Measurements from ENCODE around the gene GBF1. TPM values are rescaled to one million over a fixed set of nuclear protein-coding genes. Genes with fewer than 3 reads are reported as not detected.

Gene GBF1
- total RNA-seq, 1 donor: 38.0 TPM

GRCh38 chr10:102347236-102347828, 102.0 kb downstream of the GBF1 start:
- no peaks in the 10 kb centered on the region for H3K9me3 ChIP-seq (ENCODE audit: low read depth, low read length)

GRCh38 chr10:102352066-102352715, 106.9 kb downstream of the GBF1 start:
- no peaks in the 10 kb centered on the region for H3K4me1 ChIP-seq (ENCODE audit: insufficient read depth, low read length)
- no peak overlapping the region for H2AFZ ChIP-seq (ENCODE audit: low read length)
- peaks cover 38% of the 10 kb centered on the region for H3K79me2 ChIP-seq (ENCODE audit: insufficient read depth, low read length)
- TF ChIP-seq CTCF (IDR thresholded peaks at IDR 0.05; ENCODE audit: extremely low read depth, low read depth, low read length): peak; percentile 98
- H3K27me3 ChIP-seq (ENCODE audit: insufficient read depth, low read length): no peaks in the 10 kb centered on the region
- no peak for DNase-seq (ENCODE audit: insufficient read length, low spot score, missing footprints)
- no peak overlapping the region for H3K4me3 ChIP-seq (ENCODE audit: insufficient read depth, low read length)
- H3K27ac ChIP-seq (ENCODE audit: low read depth, low read length): no peak overlapping the region
- H3K36me3 ChIP-seq (ENCODE audit: insufficient read depth, low read length): peaks cover 57% of the 10 kb centered on the region
- H4K20me1 ChIP-seq (ENCODE audit: insufficient read depth, low read length): peaks cover 59% of the 10 kb centered on the region
- no peak overlapping the region for H3K4me2 ChIP-seq (ENCODE audit: insufficient read depth, low read length)
- H3K9me3 ChIP-seq (ENCODE audit: low read depth, low read length): no peaks in the 10 kb centered on the region

More at GRCh38 chr10:102347236-102347828, 102.0 kb downstream of the GBF1 start:
- Histone ChIP-seq H3K4me1 (ENCODE audit: insufficient read depth, low read length) (peaks cover 23% of the 10 kb centered on the region), H4K20me1 (ENCODE audit: insufficient read depth, low read length) (peaks cover 62% of the 10 kb centered on the region), H3K27ac (ENCODE audit: low read depth, low read length) (no peak overlapping the region), H3K79me2 (ENCODE audit: insufficient read depth, low read length) (peaks cover 53% of the 10 kb centered on the region), H2AFZ (ENCODE audit: low read length) (no peak overlapping the region), H3K4me2 (ENCODE audit: insufficient read depth, low read length) (no peak overlapping the region), H3K36me3 (ENCODE audit: insufficient read depth, low read length) (peaks cover 36% of the 10 kb centered on the region), H3K27me3 (ENCODE audit: insufficient read depth, low read length) (no peaks in the 10 kb centered on the region), H3K4me3 (ENCODE audit: insufficient read depth, low read length) (no peak overlapping the region)
- TF ChIP-seq CTCF (IDR thresholded peaks at IDR 0.05; ENCODE audit: extremely low read depth, low read depth, low read length): peak; percentile 68
- DNase-seq (ENCODE audit: insufficient read length, low spot score, missing footprints): no peak

- no peak for DNase-seq (ENCODE audit: insufficient read length, low spot score, missing footprints)
- Histone ChIP-seq H3K9me3 (ENCODE audit: low read depth, low read length) (no peaks in the 10 kb centered on the region), H3K4me1 (ENCODE audit: insufficient read depth, low read length) (no peaks in the 10 kb centered on the region), H2AFZ (ENCODE audit: low read length) (no peak overlapping the region), H3K36me3 (ENCODE audit: insufficient read depth, low read length) (peaks cover 71% of the 10 kb centered on the region), H3K27me3 (ENCODE audit: insufficient read depth, low read length) (no peaks in the 10 kb centered on the region), H3K79me2 (ENCODE audit: insufficient read depth, low read length) (peaks cover 19% of the 10 kb centered on the region), H4K20me1 (ENCODE audit: insufficient read depth, low read length) (peaks cover 51% of the 10 kb centered on the region), H3K4me2 (ENCODE audit: insufficient read depth, low read length) (no peak overlapping the region), H3K4me3 (ENCODE audit: insufficient read depth, low read length) (no peak overlapping the region), H3K27ac (ENCODE audit: low read depth, low read length) (no peak overlapping the region)
- no peak for TF ChIP-seq CTCF (IDR thresholded peaks at IDR 0.05; ENCODE audit: extremely low read depth, low read depth, low read length)
Measured at GRCh38 chr10:102354451-102354850, 109.1 kb downstream of the GBF1 start.

GRCh38 chr10:102358712-102359382, 113.5 kb downstream of the GBF1 start:
- TF ChIP-seq CTCF (IDR thresholded peaks at IDR 0.05; ENCODE audit: extremely low read depth, low read depth, low read length): no peak
- Histone ChIP-seq H3K36me3 (ENCODE audit: insufficient read depth, low read length) (peaks cover 80% of the 10 kb centered on the region), H2AFZ (ENCODE audit: low read length) (no peak overlapping the region), H3K79me2 (ENCODE audit: insufficient read depth, low read length) (no peaks in the 10 kb centered on the region), H4K20me1 (ENCODE audit: insufficient read depth, low read length) (peaks cover 47% of the 10 kb centered on the region), H3K27ac (ENCODE audit: low read depth, low read length) (no peak overlapping the region), H3K9me3 (ENCODE audit: low read depth, low read length) (no peaks in the 10 kb centered on the region), H3K4me2 (ENCODE audit: insufficient read depth, low read length) (no peak overlapping the region), H3K4me1 (ENCODE audit: insufficient read depth, low read length) (no peaks in the 10 kb centered on the region), H3K4me3 (ENCODE audit: insufficient read depth, low read length) (no peak overlapping the region), H3K27me3 (ENCODE audit: insufficient read depth, low read length) (no peaks in the 10 kb centered on the region)
- DNase-seq (ENCODE audit: insufficient read length, low spot score, missing footprints): no peak

Measured in osteoblast (primary cell).